Panc1 (cell line): ENCODE data around the gene RABGAP1L. TPM values are rescaled to one million over a fixed set of nuclear protein-coding genes. Genes with fewer than 3 reads are reported as not detected.
"Not testable (repeated sequence)": the region's sequence is repeated elsewhere in the genome, so short reads cannot be mapped to it uniquely, and the experiment has no call there.

Source experiments
- ATAC-seq: fragments of 200-7000 bp; cut with Tn5 transposase; 2 replicates; pipeline ENCODE4 v1.9.1; 2020; ENCODE audit warnings: mild to moderate bottlenecking, moderate library complexity
- BruUV-seq: library from RNA; stranded (reverse); fragments of 400-500 nt; replicated peaks from 2 replicates; lab custom pipeline; 2021; lab: Mats Ljungman, UMichigan
- CTCF ChIA-PET: fragments of 300-600 bp; sonication (Branson Sonifier 250); formaldehyde crosslinking; loops from one replicate; lab custom pipeline; 2022; ENCODE audit warnings: antibody characterized with exemption; lab: Charles Lee
- POLR2A ChIA-PET: fragments of 300-600 bp; sonication (Branson Sonifier 250); formaldehyde crosslinking; loops from one replicate; lab custom pipeline; 2022; ENCODE audit warnings: antibody characterized with exemption; lab: Charles Lee
- DNase-seq: peaks from one replicate; pipeline ENCODE4 v3.0.0-alpha.2; 2010; ENCODE audit warnings: low read depth, low spot score
- H3K27ac ChIP-seq: 2 replicates; pipeline ENCODE4 v1.5.1; 2011; ENCODE audit warnings: mild to moderate bottlenecking, low read length, inconsistent platforms
- H3K27me3 ChIP-seq: fragments of 200-500 bp; sonication (Bioruptor generic); 2 replicates; pipeline ENCODE4 v1.6.0; 2014; ENCODE audit warnings: low read length, inconsistent platforms; ENCODE audit not compliant: control insufficient read depth, insufficient read depth
- H3K36me3 ChIP-seq: fragments of 200-500 bp; sonication (Bioruptor generic); 2 replicates; pipeline ENCODE4 v1.5.1; 2014; ENCODE audit warnings: inconsistent platforms, mild to moderate bottlenecking, low read length, moderate library complexity; ENCODE audit not compliant: control insufficient read depth, insufficient read depth
- H3K4me1 ChIP-seq: 2 replicates; pipeline ENCODE4 v1.5.1; 2011; ENCODE audit warnings: inconsistent platforms, mild to moderate bottlenecking, low read length, moderate library complexity; ENCODE audit not compliant: control insufficient read depth, insufficient read depth
- H3K4me3 ChIP-seq, 2 experiments: 2 replicates each; pipeline ENCODE4 v1.5.1; 2011 to 2012; ENCODE audit warnings: low read depth in 2 of 2, low read length in 2 of 2, mild to moderate bottlenecking in 2 of 2, inconsistent platforms in 1 of 2, moderate library complexity in 1 of 2
- H3K9me3 ChIP-seq: fragments of 200-500 bp; sonication (Bioruptor generic); 2 replicates; pipeline ENCODE4 v1.5.1; 2014; ENCODE audit warnings: low read depth, mild to moderate bottlenecking, inconsistent platforms, low read length, moderate library complexity; ENCODE audit not compliant: control insufficient read depth, insufficient read depth
- POLR2AphosphoS5 ChIP-seq: IDR thresholded peaks from 2 replicates; pipeline ENCODE4 v1.6.1; 2012; ENCODE audit warnings: mild to moderate bottlenecking, low read depth, low read length, moderate library complexity
- SIN3A ChIP-seq: IDR thresholded peaks from 2 replicates; pipeline ENCODE4 v1.6.1; 2012; ENCODE audit warnings: low read depth, mild to moderate bottlenecking, low read length, moderate library complexity, borderline replicate concordance; ENCODE audit not compliant: insufficient read depth
- TCF7L2 ChIP-seq: IDR thresholded peaks from 2 replicates; pipeline ENCODE4 v1.6.1; 2011; ENCODE audit warnings: mild to moderate bottlenecking, low read depth, low read length, inconsistent platforms
- in situ Hi-C: cut with HindIII; loops from 2 replicates; pipeline ENCODE4 v1.10.0; 2016; ENCODE audit warnings: low sequenced_read_pairs, low pct_unique_long_range_greater_than_20kb
- intact Hi-C: fragments of 100-400 bp; cut with micrococcal nuclease; formaldehyde crosslinking; loops from one replicate; pipeline ENCODE4 v1.10.0; 2022; ENCODE audit not compliant: unreplicated experiment
- total RNA-seq: library from RNA; stranded (reverse); gene quantifications from one replicate; pipeline ENCODE4 v1.2.1, GENCODE V29; 2021; ENCODE audit not compliant: unreplicated experiment
- TF ChIP-seq, protein P1 (sequence below), 2 experiments: IDR thresholded peaks; 2 replicates each; pipeline ENCODE4 v1.6.1; 2011 to 2012; ENCODE audit warnings: low read depth in 2 of 2, control low read depth in 1 of 2, low read length in 1 of 2, mild to moderate bottlenecking in 1 of 2, moderate library complexity in 1 of 2; ENCODE audit not compliant: insufficient read depth in 1 of 2
- TF ChIP-seq, protein P2 (sequence below): fragments of 450-650 bp; IDR thresholded peaks from 2 replicates; pipeline ENCODE4 v1.5.1; 2017; ENCODE audit warnings: mild to moderate bottlenecking

RABGAP1L gene
- total RNA-seq, 1 experiment from 2014 or later = 37.0 TPM

DNA sequence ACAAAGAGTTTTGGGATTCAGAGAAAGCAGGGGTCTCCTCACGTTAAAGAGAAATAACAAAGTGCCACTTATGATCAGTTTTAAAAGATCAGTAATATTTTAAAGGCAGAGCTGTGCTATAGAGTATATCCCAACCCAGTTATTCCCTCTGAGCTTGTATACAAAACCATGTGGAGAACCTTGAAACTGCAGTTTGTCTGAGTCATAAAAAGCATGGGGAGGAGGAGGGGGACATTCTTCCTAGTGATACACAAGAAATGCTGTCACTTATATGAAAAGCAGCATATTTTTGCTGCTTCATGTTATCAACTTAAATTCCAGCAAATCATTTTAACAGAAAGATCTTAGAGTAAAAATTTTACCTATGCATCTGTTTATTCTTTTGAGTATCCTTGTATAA is 533.0 kb downstream of the RABGAP1L start:
- DNase-seq (no peak), ATAC-seq (no peak)
- BruUV-seq = no TSS peak
- Histone ChIP-seq H3K4me1 (no peaks in the 10 kb centered on the region), H3K36me3 (no peaks in the 10 kb centered on the region), H3K4me3 (no peak overlapping the region), H3K27ac (no peak overlapping the region), H3K9me3 (no peaks in the 10 kb centered on the region), H3K27me3 (no peaks in the 10 kb centered on the region)
- TF ChIP-seq, protein P1, sequence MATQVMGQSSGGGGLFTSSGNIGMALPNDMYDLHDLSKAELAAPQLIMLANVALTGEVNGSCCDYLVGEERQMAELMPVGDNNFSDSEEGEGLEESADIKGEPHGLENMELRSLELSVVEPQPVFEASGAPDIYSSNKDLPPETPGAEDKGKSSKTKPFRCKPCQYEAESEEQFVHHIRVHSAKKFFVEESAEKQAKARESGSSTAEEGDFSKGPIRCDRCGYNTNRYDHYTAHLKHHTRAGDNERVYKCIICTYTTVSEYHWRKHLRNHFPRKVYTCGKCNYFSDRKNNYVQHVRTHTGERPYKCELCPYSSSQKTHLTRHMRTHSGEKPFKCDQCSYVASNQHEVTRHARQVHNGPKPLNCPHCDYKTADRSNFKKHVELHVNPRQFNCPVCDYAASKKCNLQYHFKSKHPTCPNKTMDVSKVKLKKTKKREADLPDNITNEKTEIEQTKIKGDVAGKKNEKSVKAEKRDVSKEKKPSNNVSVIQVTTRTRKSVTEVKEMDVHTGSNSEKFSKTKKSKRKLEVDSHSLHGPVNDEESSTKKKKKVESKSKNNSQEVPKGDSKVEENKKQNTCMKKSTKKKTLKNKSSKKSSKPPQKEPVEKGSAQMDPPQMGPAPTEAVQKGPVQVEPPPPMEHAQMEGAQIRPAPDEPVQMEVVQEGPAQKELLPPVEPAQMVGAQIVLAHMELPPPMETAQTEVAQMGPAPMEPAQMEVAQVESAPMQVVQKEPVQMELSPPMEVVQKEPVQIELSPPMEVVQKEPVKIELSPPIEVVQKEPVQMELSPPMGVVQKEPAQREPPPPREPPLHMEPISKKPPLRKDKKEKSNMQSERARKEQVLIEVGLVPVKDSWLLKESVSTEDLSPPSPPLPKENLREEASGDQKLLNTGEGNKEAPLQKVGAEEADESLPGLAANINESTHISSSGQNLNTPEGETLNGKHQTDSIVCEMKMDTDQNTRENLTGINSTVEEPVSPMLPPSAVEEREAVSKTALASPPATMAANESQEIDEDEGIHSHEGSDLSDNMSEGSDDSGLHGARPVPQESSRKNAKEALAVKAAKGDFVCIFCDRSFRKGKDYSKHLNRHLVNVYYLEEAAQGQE (IDR thresholded peaks at IDR 0.05; ENCODE audit: insufficient read depth in 1 of 2, low read depth in 2 of 2, low read length in 1 of 2) = no peak
- TF ChIP-seq POLR2AphosphoS5 = no peak
- no peak for TF ChIP-seq TCF7L2
- TF ChIP-seq, protein P2, sequence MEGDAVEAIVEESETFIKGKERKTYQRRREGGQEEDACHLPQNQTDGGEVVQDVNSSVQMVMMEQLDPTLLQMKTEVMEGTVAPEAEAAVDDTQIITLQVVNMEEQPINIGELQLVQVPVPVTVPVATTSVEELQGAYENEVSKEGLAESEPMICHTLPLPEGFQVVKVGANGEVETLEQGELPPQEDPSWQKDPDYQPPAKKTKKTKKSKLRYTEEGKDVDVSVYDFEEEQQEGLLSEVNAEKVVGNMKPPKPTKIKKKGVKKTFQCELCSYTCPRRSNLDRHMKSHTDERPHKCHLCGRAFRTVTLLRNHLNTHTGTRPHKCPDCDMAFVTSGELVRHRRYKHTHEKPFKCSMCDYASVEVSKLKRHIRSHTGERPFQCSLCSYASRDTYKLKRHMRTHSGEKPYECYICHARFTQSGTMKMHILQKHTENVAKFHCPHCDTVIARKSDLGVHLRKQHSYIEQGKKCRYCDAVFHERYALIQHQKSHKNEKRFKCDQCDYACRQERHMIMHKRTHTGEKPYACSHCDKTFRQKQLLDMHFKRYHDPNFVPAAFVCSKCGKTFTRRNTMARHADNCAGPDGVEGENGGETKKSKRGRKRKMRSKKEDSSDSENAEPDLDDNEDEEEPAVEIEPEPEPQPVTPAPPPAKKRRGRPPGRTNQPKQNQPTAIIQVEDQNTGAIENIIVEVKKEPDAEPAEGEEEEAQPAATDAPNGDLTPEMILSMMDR = no peak
- no peak for TF ChIP-seq SIN3A
- in situ Hi-C loops = no loop called here
- ChIA-PET CTCF (no interaction called here), POLR2A (no interaction called here)
- intact Hi-C loops = no loop called here

DNA sequence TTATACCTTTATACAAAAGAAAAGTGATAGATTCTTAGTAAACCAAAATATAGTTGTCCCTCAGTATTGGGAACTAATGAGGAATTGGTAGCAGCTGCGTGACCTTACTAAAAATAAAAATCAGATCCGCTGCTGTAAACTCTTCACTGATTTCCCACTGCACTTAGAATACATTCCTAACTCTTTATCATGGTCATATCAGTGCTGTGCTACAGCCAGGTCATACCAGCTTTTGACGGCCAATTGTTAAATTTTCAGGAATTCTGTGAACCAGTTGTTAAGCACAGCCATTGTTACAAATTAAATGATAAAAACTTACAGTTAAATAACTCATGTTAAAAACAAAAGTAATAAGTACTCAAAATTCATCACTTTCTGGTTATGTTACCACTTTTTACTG is 533.8 kb downstream of the RABGAP1L start:
- ChIA-PET POLR2A (no interaction called here), CTCF (no interaction called here)
- in situ Hi-C loops = no loop called here
- ATAC-seq (no peak), DNase-seq (no peak)
- H3K9me3 ChIP-seq = no peaks in the 10 kb centered on the region
- intact Hi-C loops = no loop called here
- no peaks in the 10 kb centered on the region for H3K4me1 ChIP-seq
- no peak overlapping the region for H3K4me3 ChIP-seq
- BruUV-seq = no TSS peak
- H3K36me3 ChIP-seq = no peaks in the 10 kb centered on the region
- H3K27ac ChIP-seq = no peak overlapping the region
- TF ChIP-seq TCF7L2 = no peak
- TF ChIP-seq, protein P2 = no peak
- no peak for TF ChIP-seq SIN3A
- no peak for TF ChIP-seq POLR2AphosphoS5
- H3K27me3 ChIP-seq = no peaks in the 10 kb centered on the region

DNA sequence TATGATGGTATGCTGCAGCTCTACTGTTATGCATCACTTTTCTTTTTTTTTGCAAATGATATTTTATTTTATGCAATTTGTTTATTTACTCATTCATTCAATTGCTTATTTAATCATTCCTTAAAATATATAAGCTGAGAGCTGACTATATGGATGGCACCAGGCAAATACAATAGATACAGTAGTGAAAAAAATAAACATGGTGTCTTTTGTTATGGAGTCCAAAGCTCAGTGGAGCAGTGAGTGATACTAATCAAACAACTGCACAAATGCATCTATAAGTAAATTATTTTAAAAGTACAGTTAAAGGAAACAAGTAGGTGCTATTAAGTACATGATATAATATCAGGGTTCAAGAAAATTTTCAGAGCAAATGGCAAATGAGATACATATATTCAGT is 534.2 kb downstream of the RABGAP1L start:
- H3K36me3 ChIP-seq, H3K27ac ChIP-seq, H3K9me3 ChIP-seq, H3K4me1 ChIP-seq, POLR2A ChIA-PET, H3K4me3 ChIP-seq, CTCF ChIA-PET, ATAC-seq, H3K27me3 ChIP-seq, BruUV-seq, intact Hi-C loops, in situ Hi-C loops, DNase-seq: not testable (repeated sequence)
